ENCODE results near the gene ADPRHL1.

GRCh38 chr13:113470073-113470472 lies 16.8 kb upstream of the ADPRHL1 start:
- TF ChIP-seq CTCF (IDR thresholded peaks at IDR 0.05; ENCODE audit: low read depth, low read length) (no peak), EZH2phosphoT487 (IDR thresholded peaks at IDR 0.05; ENCODE audit: low read depth) (no peak)
